Measurements from ENCODE around the gene IFNLR1. TPM values are rescaled to one million over a fixed set of nuclear protein-coding genes. Genes with fewer than 3 reads are reported as not detected.

The IFNLR1 gene
- total and polyA plus RNA-seq, 2 donors (not counting 3 experiments of a cell fraction or from before 2014, with no cell fraction given): 0.01 TPM; not detected in 1

- no peak overlapping the region for H2AFZ ChIP-seq (ENCODE audit: low read depth, low read length)
- no peak for TF ChIP-seq FOS (IDR thresholded peaks at IDR 0.05; ENCODE audit: borderline replicate concordance, insufficient read depth, low read length)
- dilution Hi-C loops (cut with MboI; ENCODE audit: extremely low pct_ligation_motif_present, low sequenced_read_pairs): no loop called here
- H3K4me2 ChIP-seq (ENCODE audit: insufficient read depth, low read length): no peak overlapping the region
- H3K27me3 ChIP-seq (ENCODE audit: control insufficient read depth in 2 of 2, insufficient read depth in 2 of 2, low read length in 2 of 2): no peaks in the 10 kb centered on the region
- ChIA-PET CTCF (interaction anchor here (0.7 to 7.0 kb wide), 49 partner anchors 8 to 440 kb away, joined by 3 to 736 read pairs (median 5); partner anchors contain the start of genes IFNLR1, NIPAL3, RCAN3 and STPG1), POLR2A (interaction anchor here (1.2 kb wide), 1 partner anchor 189 kb away, joined by 6 read pairs; no protein-coding TSS in a partner anchor)
- intact Hi-C loops (cut with micrococcal nuclease): loop anchor here (1.0 to 5.0 kb wide), 2 partner anchors 189 to 385 kb away; no protein-coding TSS in a partner anchor
- no peaks in the 10 kb centered on the region for H3K9me1 ChIP-seq (replicated peaks; ENCODE audit: control insufficient read depth, extremely low read depth, insufficient read depth, low read length)
- H3K4me1 ChIP-seq (ENCODE audit: control insufficient read depth, extremely low read depth, insufficient read depth, low read length): peaks cover 2% of the 10 kb centered on the region
- no peak overlapping the region for H3K9ac ChIP-seq (replicated peaks; ENCODE audit: extremely low read depth, insufficient read depth, low read length)
- no peaks in the 10 kb centered on the region for H4K20me1 ChIP-seq (replicated peaks; ENCODE audit: control insufficient read depth, extremely low read depth, insufficient read depth, low read length)
- H3K27ac ChIP-seq (ENCODE audit: insufficient read depth, low read depth, low read length): no peak overlapping the region
- BruUV-seq (replicated peaks): no TSS peak
- FAIRE-seq (no peak), DNase-seq (ENCODE audit: low read depth, low spot score) (no peak)
- H3K36me3 ChIP-seq (ENCODE audit: control insufficient read depth in 2 of 2, extremely low read depth in 1 of 2, insufficient read depth in 2 of 2, low read length in 2 of 2): no peaks in the 10 kb centered on the region
- no peaks in the 10 kb centered on the region for H3K79me2 ChIP-seq (ENCODE audit: control insufficient read depth, insufficient read depth, low read length)
- H3K9me3 ChIP-seq (replicated peaks; ENCODE audit: control insufficient read depth, insufficient read depth, low read length): no peaks in the 10 kb centered on the region
- no peak overlapping the region for H3K4me3 ChIP-seq (replicated peaks in 1 of 3; ENCODE audit: insufficient read depth in 1 of 3, low read depth in 1 of 3, low read length in 3 of 3)
Observed at GRCh38 chr1:24202556-24202955, 15.5 kb upstream of the IFNLR1 start.

GRCh38 chr1:24201941-24202440, 14.9 kb upstream of the IFNLR1 start:
- no peak overlapping the region for H3K4me3 ChIP-seq (replicated peaks in 1 of 3; ENCODE audit: insufficient read depth in 1 of 3, low read depth in 1 of 3, low read length in 3 of 3)
- DNase-seq (ENCODE audit: low read depth, low spot score) (peak; percentile 90), FAIRE-seq (peak; percentile 93)
- H3K9ac ChIP-seq (replicated peaks; ENCODE audit: extremely low read depth, insufficient read depth, low read length): no peak overlapping the region
- H3K9me3 ChIP-seq (replicated peaks; ENCODE audit: control insufficient read depth, insufficient read depth, low read length): no peaks in the 10 kb centered on the region
- H3K4me2 ChIP-seq (ENCODE audit: insufficient read depth, low read length): no peak overlapping the region
- H3K4me1 ChIP-seq (ENCODE audit: control insufficient read depth, extremely low read depth, insufficient read depth, low read length): peaks cover 2% of the 10 kb centered on the region
- BruUV-seq (replicated peaks): no TSS peak
- TF ChIP-seq POLR2AphosphoS5 (IDR thresholded peaks at IDR 0.05; ENCODE audit: insufficient read depth, low read depth, low read length) (no peak), CTCF (IDR thresholded peaks at IDR 0.05; ENCODE audit: extremely low read depth in 1 of 2, insufficient read depth in 1 of 2, low read depth in 1 of 2, low read length in 2 of 2) (peak; percentile 68 to 88), MYC (IDR thresholded peaks at IDR 0.05; ENCODE audit: low read depth, low read length) (no peak), MAX (IDR thresholded peaks at IDR 0.05; ENCODE audit: insufficient read depth, insufficient read length) (peak; percentile 8), JUN (IDR thresholded peaks at IDR 0.05; ENCODE audit: borderline replicate concordance, insufficient read depth, insufficient read length, low read depth) (no peak)
- peak overlapping the region; percentile 67 for H2AFZ ChIP-seq (ENCODE audit: low read depth, low read length)
- CTCF ChIA-PET: interaction anchor here (0.6 to 7.0 kb wide), 55 partner anchors 8 to 440 kb away, joined by 3 to 736 read pairs (median 5); partner anchors contain the start of genes IFNLR1, NIPAL3, RCAN3 and STPG1
- dilution Hi-C loops (cut with MboI; ENCODE audit: extremely low pct_ligation_motif_present, low sequenced_read_pairs) (no loop called here), intact Hi-C loops (cut with micrococcal nuclease) (loop anchor here (1.0 to 5.0 kb wide), 2 partner anchors 189 to 385 kb away; no protein-coding TSS in a partner anchor)
- no peaks in the 10 kb centered on the region for H3K36me3 ChIP-seq (ENCODE audit: control insufficient read depth in 2 of 2, extremely low read depth in 1 of 2, insufficient read depth in 2 of 2, low read length in 2 of 2)
- H3K27me3 ChIP-seq (ENCODE audit: control insufficient read depth in 2 of 2, insufficient read depth in 2 of 2, low read length in 2 of 2): no peaks in the 10 kb centered on the region
- no peak overlapping the region for H3K27ac ChIP-seq (ENCODE audit: insufficient read depth, low read depth, low read length)
- POLR2A ChIA-PET: interaction anchor here (1.2 kb wide), 1 partner anchor 190 kb away, joined by 6 read pairs; no protein-coding TSS in a partner anchor
- H3K79me2 ChIP-seq (ENCODE audit: control insufficient read depth, insufficient read depth, low read length): no peaks in the 10 kb centered on the region
- H4K20me1 ChIP-seq (replicated peaks; ENCODE audit: control insufficient read depth, extremely low read depth, insufficient read depth, low read length): no peaks in the 10 kb centered on the region
- H3K9me1 ChIP-seq (replicated peaks; ENCODE audit: control insufficient read depth, extremely low read depth, insufficient read depth, low read length): no peaks in the 10 kb centered on the region

All from endothelial cell of umbilical vein (primary cell).